HG03066 (cell line): ENCODE results near the gene INSYN1.
"Not testable (repeated sequence)": the region's sequence is repeated elsewhere in the genome, so short reads cannot be mapped to it uniquely, and the experiment has no call there.

Source experiments
- ATAC-seq: cut with Tn5 transposase; IDR thresholded peaks from one replicate; pipeline ENCODE4 v1.9.1; 2021; ENCODE audit warnings: low read depth; ENCODE audit not compliant: unreplicated experiment

INSYN1 gene

DNA sequence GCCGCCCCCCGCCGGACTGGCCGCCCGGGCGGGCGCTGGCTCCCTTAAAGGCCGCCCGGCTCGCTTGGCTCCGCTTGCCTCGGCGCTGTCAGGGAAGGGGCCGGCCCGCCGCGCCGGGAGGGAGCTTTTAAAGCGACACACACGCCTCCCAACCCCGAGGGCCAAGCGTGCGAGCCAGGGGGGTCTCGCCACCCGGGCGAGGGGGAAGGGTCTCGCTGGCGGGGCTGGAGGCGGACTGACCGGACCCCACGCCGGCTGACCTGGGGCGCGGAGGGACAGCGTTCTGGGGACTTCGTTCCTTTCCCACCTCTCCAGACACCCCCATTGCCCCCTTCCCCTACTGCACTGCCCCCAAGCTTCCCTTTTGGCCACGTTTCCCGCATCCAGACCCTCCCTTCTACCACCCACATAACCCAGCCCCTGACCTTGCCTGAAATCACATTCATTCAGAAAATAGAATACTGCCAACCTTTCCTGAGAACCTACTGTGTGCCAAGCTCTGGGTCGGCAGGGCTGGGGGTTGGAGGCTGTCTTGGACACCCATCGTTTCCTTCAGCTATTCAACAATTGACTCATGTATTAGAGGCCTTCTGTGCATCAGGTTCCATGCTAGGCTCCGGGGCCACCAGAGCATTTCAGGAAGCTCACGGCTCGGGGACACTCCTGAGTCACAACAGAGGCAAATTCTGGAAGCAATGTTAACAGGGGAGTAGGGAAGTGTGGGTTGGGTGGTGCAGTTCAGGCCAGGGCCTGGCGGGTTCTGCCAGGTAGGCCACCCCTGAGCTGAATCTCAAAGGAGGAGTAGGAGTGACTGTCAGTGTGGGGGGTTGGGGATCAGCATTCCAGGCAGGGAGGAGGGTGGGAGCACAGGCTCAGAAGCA is at the start of gene INSYN1:
TSS of gene INSYN1 (minus strand) at position 102 of the 881 bp plus-strand sequence. CDS start 2,221 bp downstream, outside the sequence.
- no peak for ATAC-seq

- no peak for ATAC-seq
Measured at GRCh38 chr15:73802431-73803041, 49.4 kb upstream of the INSYN1 start.

GRCh38 chr15:73800662-73801345 is 47.7 kb upstream of the INSYN1 start:
- no peak for ATAC-seq

DNA sequence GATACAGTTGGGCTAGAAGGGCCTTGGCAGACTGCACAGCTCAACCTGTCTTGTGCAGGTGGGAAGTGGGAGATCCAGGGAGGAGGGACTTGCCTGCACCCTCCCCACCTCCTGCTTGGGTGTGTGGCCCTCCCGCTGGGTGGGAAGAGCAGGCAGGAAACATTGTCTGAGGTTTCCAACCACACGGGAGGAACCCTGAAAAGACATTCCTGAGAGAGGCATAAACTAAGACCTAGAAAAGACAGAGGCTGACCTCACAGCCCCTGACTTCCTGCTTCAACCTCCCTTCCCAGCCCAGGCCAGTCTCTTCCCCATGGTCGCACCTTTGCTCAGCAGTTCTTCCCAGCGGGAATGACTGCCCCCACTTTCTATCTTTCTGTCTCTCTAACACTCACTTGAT is 46.3 kb upstream of the INSYN1 start:
- ATAC-seq: no peak

DNA sequence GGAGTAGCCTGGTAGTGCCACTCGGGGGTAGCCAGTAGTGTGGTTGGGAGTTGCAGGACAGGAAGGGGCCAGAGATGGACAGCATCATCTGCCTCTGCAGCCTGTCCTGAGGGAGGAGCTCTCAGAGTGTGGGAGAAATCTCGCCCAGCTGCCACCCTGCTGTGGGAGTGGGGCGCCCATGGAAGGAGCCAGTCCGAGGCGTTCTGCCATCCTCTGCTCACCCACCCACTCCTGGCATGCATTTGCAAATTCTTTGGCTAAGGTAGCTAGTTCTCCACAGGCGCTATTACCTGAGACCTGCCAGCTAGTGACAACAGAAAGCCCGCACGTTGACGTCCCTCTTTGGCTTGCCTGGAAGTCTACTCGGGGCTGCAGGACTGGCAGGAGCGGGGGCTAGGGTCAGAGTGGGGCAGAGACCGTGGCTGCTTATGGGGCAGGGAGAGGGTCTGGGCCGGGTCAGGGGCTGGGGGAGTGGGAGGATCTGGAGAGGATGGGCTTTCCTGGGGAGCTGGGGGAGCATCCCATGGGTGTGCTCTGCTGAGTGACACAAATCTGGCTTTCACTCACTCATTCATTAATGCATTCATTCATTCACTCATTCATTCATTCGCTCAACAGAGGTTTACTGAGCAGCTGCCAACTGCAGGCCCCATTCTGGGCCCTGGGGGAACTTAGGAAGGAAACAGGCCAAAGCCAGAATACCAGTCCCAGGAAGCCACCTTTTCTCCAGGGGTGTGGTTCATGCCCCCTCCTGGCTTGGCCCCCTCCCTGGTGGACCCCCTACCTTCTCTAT is 44.4 kb upstream of the INSYN1 start:
- no peak for ATAC-seq

GRCh38 chr15:73796331-73796831 is 43.2 kb upstream of the INSYN1 start:
- ATAC-seq: no peak

DNA sequence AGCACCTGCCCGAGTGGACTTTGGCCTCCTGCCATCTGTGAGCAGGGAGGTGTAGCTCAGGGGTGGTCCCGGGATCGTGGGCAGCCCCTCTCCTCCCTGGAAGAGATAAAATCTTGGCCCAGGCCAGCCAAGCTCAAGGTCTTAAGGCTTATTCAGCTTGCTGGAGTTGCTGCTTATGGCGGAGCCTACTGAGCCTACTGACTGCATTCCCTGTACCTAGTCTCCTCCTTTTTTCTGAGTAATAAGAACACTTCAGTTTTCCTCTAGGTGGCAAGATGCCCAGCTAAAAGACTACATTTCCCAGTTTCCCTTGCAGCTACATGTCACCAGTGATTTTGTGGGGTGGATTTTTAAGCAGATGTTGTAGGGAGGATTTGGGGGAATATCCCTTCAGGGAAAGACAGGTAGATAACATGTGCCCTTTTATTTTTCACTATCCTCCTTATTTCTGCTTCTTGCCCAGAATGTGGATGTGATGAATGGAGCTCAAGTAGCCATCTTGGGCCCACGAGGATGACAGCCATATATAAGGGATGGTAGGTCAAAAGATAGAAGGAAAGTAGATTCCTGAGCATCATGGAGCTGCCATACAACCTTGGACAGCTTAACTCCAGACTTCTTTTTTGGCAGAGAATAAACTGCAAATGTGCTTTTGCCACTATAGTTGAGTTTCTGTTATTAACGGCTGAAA is 41.4 kb upstream of the INSYN1 start:
- ATAC-seq: no peak

DNA sequence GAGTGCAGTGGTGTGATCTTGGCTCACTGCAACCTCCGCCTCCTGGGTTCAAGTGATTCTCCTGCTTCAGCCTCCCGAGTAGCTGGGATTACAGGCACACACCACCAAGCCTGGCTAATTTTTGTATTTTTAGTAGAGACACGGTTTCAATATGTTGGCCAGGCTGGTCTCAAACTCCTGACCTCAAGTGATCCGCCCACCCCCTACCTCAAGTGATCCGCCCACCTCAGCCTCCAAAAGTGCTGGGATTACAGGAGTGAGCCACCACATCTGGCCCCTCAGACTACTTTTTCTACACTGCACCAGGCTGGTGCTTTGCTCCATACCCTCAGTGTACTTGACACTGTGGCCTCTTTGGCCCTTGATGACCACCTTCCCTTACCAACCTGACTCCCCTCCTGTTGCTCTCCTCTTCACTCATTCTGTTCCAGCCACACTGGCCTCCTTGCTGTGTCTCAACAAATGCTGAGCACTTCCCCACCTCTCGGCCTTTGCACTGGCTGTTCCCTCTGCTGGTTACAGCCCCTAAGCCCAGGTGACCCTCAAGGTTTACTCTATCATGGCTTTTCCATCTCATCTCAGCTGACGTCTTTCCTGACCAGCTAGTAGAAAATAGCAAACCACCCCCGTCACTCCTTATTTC is 39.9 kb upstream of the INSYN1 start:
- not testable (repeated sequence) for ATAC-seq

- ATAC-seq: no peak
Measured at GRCh38 chr15:73792415-73792814, 39.3 kb upstream of the INSYN1 start.

- no peak for ATAC-seq
Measured at GRCh38 chr15:73789521-73790240, 36.5 kb upstream of the INSYN1 start.

DNA sequence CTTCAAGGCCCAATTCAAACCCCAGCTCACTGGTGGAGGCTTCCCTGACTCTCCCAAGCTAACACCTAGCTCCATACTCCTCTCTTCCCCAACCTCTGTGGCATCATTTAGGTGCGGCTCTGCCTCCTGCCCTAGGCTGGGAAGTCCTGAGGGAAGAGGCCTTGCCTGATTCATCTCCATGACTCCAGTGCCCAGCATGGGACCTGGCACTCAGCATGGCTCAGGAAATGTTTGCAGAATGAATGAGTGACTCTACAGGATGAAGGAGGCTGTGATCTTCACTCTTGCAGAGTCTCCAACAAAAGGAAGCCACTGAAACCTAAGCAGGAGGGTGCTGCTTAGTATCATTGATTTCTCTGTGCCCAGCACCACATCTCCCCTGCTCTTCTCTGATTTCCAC is 34.5 kb upstream of the INSYN1 start:
- no peak for ATAC-seq

- no peak for ATAC-seq
Measured at GRCh38 chr15:73786538-73786937, 33.4 kb upstream of the INSYN1 start.

- not testable (repeated sequence) for ATAC-seq
Measured at GRCh38 chr15:73785256-73786014, 32.3 kb upstream of the INSYN1 start.

GRCh38 chr15:73784291-73784690 is 31.1 kb upstream of the INSYN1 start:
- no peak for ATAC-seq

GRCh38 chr15:73782344-73782959 is 29.3 kb upstream of the INSYN1 start:
- no peak for ATAC-seq

DNA sequence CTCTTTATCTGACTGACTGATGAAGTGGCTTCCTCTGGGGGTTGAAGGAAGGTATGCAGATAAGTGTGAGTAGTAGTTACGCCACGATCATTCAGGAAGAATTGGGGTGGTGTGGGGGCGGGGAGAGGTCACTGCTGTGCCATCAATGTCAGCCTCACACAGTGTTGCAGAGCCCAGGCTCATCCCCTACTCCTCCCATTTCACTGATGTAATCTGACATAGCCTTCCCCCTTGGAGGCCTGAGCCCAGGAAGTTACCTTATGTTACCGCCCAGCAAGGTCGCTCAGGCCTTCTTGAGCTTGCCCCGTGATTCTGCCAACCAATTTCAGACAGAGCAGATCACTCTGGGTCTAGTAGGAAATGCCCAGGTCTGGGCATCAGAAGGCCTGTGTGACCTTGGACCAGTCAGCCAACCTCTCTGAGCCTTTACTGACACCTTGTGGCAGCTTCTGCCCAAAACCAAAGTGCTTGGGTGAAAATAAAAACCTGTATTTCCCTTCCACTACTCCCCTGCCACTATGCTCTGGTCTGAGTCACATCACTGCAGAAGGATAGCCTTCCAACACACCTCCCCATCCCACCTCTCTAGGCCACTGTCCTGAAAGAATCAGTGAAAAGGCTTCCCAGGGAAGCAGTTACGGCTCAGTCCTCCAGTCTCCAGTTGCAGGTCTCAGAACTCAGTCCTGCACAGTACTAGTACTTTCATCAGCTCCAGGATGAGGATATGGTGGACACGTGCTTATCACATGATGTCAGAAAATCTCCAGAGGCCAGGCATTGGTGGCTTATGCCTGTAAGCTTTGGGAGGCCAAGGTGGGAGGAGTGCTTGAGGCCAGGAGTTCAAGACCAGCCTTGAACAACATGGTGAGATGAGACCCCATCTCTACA is 28.1 kb upstream of the INSYN1 start:
- no peak for ATAC-seq

DNA sequence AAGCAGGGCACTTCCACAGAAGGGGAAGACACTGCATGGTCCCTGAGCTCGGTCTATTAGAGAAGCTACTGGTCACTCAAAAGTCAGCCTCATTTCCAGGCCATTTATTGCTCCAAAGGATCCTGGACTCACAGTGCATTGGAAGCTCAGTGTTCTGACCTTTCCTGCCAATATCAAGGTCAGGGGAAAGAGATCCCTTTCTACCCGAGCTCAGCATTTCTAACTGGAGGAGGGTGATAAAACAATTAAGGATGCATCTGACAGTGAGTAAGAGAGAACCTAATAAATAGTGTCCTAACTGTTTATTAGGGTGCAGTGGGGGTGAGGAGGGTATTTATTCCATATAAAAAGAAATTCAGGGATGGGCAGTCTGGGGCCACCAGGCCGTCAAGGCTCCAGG is 26.8 kb upstream of the INSYN1 start:
- ATAC-seq: no peak
